Endothelial cell (in vitro differentiated cells): ENCODE data around the gene OR5AU1. TPM values are rescaled to one million over a fixed set of nuclear protein-coding genes. Genes with fewer than 3 reads are reported as not detected.

Experiments used
- DNase-seq: peaks from one replicate; pipeline ENCODE4 v3.0.0; 2021; ENCODE audit warnings: low spot score
- H3K27ac Mint-ChIP-seq: one replicate; pipeline ENCODE4 v1.8.0; 2021; ENCODE audit warnings: mixed read lengths, inconsistent platforms; ENCODE audit not compliant: unreplicated experiment
- H3K27me3 Mint-ChIP-seq: one replicate; pipeline ENCODE4 v1.8.0; 2021; ENCODE audit warnings: mild to moderate bottlenecking, moderate library complexity, mixed read lengths, inconsistent platforms; ENCODE audit not compliant: unreplicated experiment
- H3K36me3 Mint-ChIP-seq: one replicate; pipeline ENCODE4 v1.8.0; 2021; ENCODE audit warnings: mild to moderate bottlenecking, low read depth, mixed read lengths, inconsistent platforms; ENCODE audit not compliant: unreplicated experiment
- H3K4me1 Mint-ChIP-seq: one replicate; pipeline ENCODE4 v1.8.0; 2021; ENCODE audit warnings: mild to moderate bottlenecking, mixed read lengths, inconsistent platforms; ENCODE audit not compliant: unreplicated experiment
- H3K4me3 Mint-ChIP-seq: one replicate; pipeline ENCODE4 v1.8.0; 2021; ENCODE audit warnings: mild to moderate bottlenecking, mixed read lengths, inconsistent platforms; ENCODE audit not compliant: unreplicated experiment
- H3K9me3 Mint-ChIP-seq: one replicate; pipeline ENCODE4 v1.8.0; 2021; ENCODE audit warnings: mixed read lengths, inconsistent platforms; ENCODE audit not compliant: unreplicated experiment
- total RNA-seq: library from RNA; stranded (reverse); fragmentation: NEBNext Ultra II Directional; extraction: Animal tissue kit (Norgen Biotek cat#: 25700); gene quantifications from one replicate; pipeline ENCODE4 v1.2.1, GENCODE V29; 2021; ENCODE audit not compliant: unreplicated experiment
- TF ChIP-seq, protein P1 (sequence below): fragments of 200-600 bp; sonication (generic); IDR thresholded peaks from one replicate; pipeline ENCODE4 v1.5.0; 2021; ENCODE audit warnings: antibody characterized with exemption; ENCODE audit not compliant: unreplicated experiment

The OR5AU1 gene
- total RNA-seq, 1 donor from 2014 or later = not detected

DNA sequence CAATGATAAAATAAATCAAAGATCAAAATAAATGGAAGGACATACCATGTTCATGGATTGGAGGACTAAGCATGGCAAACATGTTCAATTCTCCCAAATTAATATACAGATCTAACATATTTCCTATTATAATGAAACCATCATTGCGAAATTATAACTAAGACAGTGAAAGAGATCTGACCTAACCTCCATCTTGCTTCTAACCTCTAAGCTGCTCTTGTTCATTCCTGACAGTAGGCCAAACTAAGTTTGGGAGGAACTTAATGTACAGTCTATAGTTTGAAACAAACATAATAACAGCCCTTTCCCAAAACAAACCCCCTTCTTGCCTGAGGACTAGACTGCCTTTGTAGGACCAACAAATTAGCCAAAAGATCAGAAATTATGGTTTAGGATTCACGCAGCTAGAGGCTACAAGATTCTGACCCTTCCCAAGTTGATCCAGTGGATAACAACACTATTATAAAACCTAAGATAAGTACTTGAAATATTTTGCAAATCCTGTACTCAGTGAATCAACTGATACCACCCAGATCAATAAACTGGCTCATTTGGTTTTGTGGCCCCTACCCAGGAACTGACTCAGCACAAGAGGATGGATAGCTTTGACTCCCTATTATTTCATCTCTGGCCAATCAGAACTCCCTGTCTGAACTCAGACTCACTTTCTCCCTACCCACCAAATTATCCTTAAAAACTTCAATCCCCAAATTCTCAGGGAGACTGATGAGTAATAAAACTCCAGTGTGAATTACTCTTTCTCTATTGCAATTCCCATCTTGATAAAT is 41.7 kb upstream of the OR5AU1 start:
- H3K9me3 Mint-ChIP-seq = no peaks in the 10 kb centered on the region

DNA sequence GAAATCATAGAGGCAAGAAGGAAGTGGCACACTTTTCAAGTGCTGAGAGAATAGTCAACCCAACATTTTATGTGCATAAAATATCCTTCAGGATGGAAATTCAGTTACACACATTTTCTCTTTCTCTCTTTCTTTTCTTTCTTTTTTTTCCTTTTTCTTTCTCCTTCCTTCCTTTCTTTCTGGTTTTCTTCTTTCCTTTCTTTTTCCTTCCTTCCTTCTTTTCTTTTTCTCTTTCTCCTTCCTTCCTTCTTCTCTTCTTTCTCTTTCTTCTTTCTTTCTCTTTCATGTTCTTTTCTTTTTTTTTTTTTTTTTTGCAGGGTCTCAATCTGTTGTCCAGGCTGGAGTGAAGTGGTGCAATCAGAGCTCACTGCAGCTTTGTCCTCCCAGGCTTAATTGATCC is 38.7 kb upstream of the OR5AU1 start:
- Mint-ChIP-seq H3K36me3 (no peaks in the 10 kb centered on the region), H3K27me3 (no peaks in the 10 kb centered on the region), H3K4me3 (no peak overlapping the region), H3K4me1 (peaks cover 6% of the 10 kb centered on the region), H3K27ac (no peak overlapping the region), H3K9me3 (no peaks in the 10 kb centered on the region)
- TF ChIP-seq, protein P1, sequence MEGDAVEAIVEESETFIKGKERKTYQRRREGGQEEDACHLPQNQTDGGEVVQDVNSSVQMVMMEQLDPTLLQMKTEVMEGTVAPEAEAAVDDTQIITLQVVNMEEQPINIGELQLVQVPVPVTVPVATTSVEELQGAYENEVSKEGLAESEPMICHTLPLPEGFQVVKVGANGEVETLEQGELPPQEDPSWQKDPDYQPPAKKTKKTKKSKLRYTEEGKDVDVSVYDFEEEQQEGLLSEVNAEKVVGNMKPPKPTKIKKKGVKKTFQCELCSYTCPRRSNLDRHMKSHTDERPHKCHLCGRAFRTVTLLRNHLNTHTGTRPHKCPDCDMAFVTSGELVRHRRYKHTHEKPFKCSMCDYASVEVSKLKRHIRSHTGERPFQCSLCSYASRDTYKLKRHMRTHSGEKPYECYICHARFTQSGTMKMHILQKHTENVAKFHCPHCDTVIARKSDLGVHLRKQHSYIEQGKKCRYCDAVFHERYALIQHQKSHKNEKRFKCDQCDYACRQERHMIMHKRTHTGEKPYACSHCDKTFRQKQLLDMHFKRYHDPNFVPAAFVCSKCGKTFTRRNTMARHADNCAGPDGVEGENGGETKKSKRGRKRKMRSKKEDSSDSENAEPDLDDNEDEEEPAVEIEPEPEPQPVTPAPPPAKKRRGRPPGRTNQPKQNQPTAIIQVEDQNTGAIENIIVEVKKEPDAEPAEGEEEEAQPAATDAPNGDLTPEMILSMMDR = no peak
- no peak for DNase-seq

More for the DNA sequence above, 41.7 kb upstream of the OR5AU1 start:
- no peak overlapping the region for H3K27ac Mint-ChIP-seq
- H3K27me3 Mint-ChIP-seq = peaks cover 4% of the 10 kb centered on the region
- DNase-seq = no peak
- H3K4me1 Mint-ChIP-seq = peaks cover 6% of the 10 kb centered on the region
- peaks cover 3% of the 10 kb centered on the region for H3K36me3 Mint-ChIP-seq
- no peak overlapping the region for H3K4me3 Mint-ChIP-seq
- TF ChIP-seq, protein P1 = no peak

DNA sequence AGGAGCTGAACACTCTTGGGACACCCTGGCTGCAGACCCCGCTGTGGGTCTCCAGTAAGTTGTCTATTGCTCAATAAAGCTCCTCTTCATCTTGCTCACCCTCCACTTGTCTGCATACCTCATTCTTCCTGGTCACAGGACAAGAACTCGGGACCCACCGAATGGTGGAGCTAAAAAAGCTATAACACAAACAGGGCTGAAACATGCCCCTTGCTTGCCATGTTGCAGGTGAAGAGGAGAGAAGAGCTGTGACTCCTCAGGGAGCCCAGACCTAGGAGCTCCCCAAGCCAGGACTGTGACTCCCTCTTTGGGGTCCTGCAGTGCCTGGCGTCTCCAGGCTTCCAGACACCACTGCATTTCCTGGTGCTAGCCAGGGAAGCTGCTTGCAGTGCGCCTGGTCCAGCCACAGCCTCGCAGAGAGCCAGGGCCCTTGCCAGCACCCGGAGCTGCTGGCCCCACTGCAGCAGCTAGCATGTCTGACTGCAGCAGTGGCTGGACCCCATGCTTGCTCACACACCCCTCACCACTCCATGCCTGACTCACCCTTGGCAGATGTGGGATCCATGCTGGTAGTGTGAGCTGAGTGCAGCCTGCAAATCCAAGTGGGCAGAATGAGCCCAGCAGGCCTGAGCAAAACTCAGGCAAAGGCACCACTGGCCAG is 37.1 kb upstream of the OR5AU1 start:
- Mint-ChIP-seq H3K27ac (no peak overlapping the region), H3K4me1 (peaks cover 6% of the 10 kb centered on the region), H3K27me3 (no peaks in the 10 kb centered on the region), H3K36me3 (no peaks in the 10 kb centered on the region), H3K4me3 (no peak overlapping the region), H3K9me3 (no peaks in the 10 kb centered on the region)
- TF ChIP-seq, protein P1 = no peak
- no peak for DNase-seq

DNA sequence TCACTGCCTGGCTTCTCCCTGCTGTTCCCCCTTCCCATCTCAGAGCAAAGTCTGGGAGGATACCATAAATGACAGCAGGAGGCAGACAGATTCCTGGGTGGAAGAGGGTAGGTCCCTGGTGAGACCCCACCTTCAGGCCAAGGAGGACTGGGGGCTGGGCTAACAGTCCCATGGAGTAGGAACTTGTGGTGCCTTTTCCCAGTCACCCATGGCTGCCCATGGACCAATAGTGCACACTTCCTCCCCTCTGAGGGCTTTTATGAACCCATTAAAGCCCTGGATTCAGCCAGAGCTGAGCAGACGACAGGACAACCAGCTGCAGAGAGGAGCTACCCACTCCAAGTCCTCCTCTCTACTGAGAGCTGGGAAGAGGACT is 36.6 kb upstream of the OR5AU1 start:
- Mint-ChIP-seq H3K4me3 (no peak overlapping the region), H3K9me3 (no peaks in the 10 kb centered on the region), H3K27me3 (no peaks in the 10 kb centered on the region), H3K27ac (no peak overlapping the region), H3K36me3 (no peaks in the 10 kb centered on the region), H3K4me1 (peaks cover 6% of the 10 kb centered on the region)
- no peak for DNase-seq
- TF ChIP-seq, protein P1 = no peak
